Measurements from ENCODE around the gene RBP3. TPM values are rescaled to one million over a fixed set of nuclear protein-coding genes. Genes with fewer than 3 reads are reported as not detected.

Gene RBP3
- total RNA-seq, 1 donor from 2014 or later: not detected

GRCh38 chr10:47351899-47352815, 4.0 kb downstream of the RBP3 start:
- H3K27ac Mint-ChIP-seq: no peak overlapping the region
- DNase-seq: no peak
- POLR2A ChIA-PET: no interaction called here
- H3K4me1 Mint-ChIP-seq: no peaks in the 10 kb centered on the region
- no peak for ATAC-seq (ENCODE audit: low read depth)
- no peaks in the 10 kb centered on the region for H3K9me3 Mint-ChIP-seq
- no peaks in the 10 kb centered on the region for H3K27me3 Mint-ChIP-seq
- CTCF ChIA-PET: interaction anchor here (1.1 to 1.8 kb wide), 2 partner anchors 11 to 13 kb away, joined by 3 to 6 read pairs; no protein-coding TSS in a partner anchor
- intact Hi-C loops (cut with micrococcal nuclease): no loop called here
- no peaks in the 10 kb centered on the region for H3K36me3 Mint-ChIP-seq (ENCODE audit: low read depth)
- TF ChIP-seq CTCF (IDR thresholded peaks at IDR 0.05): no peak
- no peak overlapping the region for H3K4me3 Mint-ChIP-seq

- POLR2A ChIA-PET: no interaction called here
- H3K4me3 Mint-ChIP-seq: no peak overlapping the region
- ATAC-seq (ENCODE audit: low read depth) (no peak), DNase-seq (no peak)
- no peaks in the 10 kb centered on the region for H3K9me3 Mint-ChIP-seq
- H3K27ac Mint-ChIP-seq: no peak overlapping the region
- no peaks in the 10 kb centered on the region for H3K36me3 Mint-ChIP-seq (ENCODE audit: low read depth)
- no peaks in the 10 kb centered on the region for H3K4me1 Mint-ChIP-seq
- CTCF ChIA-PET: interaction anchor here (1.1 to 1.8 kb wide), 2 partner anchors 13 to 15 kb away, joined by 3 to 6 read pairs; no protein-coding TSS in a partner anchor
- TF ChIP-seq CTCF (IDR thresholded peaks at IDR 0.05): no peak
- intact Hi-C loops (cut with micrococcal nuclease): no loop called here
- no peaks in the 10 kb centered on the region for H3K27me3 Mint-ChIP-seq
These were observed 5.2 kb downstream of the RBP3 start for GRCh38 chr10:47353351-47353750.

- no peaks in the 10 kb centered on the region for H3K27me3 Mint-ChIP-seq
- no peak for TF ChIP-seq CTCF (IDR thresholded peaks at IDR 0.05)
- ATAC-seq (ENCODE audit: low read depth) (no peak), DNase-seq (no peak)
- no peaks in the 10 kb centered on the region for H3K9me3 Mint-ChIP-seq
- H3K27ac Mint-ChIP-seq: no peak overlapping the region
- intact Hi-C loops (cut with micrococcal nuclease): no loop called here
- ChIA-PET CTCF (no interaction called here), POLR2A (no interaction called here)
- no peaks in the 10 kb centered on the region for H3K4me1 Mint-ChIP-seq
- no peaks in the 10 kb centered on the region for H3K36me3 Mint-ChIP-seq (ENCODE audit: low read depth)
- no peak overlapping the region for H3K4me3 Mint-ChIP-seq
These were observed 6.0 kb downstream of the RBP3 start for GRCh38 chr10:47354165-47354564.

- ChIA-PET CTCF (no interaction called here), POLR2A (no interaction called here)
- ATAC-seq (ENCODE audit: low read depth) (no peak), DNase-seq (no peak)
- H3K9me3 Mint-ChIP-seq: no peaks in the 10 kb centered on the region
- H3K4me1 Mint-ChIP-seq: no peaks in the 10 kb centered on the region
- no peak overlapping the region for H3K27ac Mint-ChIP-seq
- no peak for TF ChIP-seq CTCF (IDR thresholded peaks at IDR 0.05)
- intact Hi-C loops (cut with micrococcal nuclease): no loop called here
- no peaks in the 10 kb centered on the region for H3K27me3 Mint-ChIP-seq
- H3K4me3 Mint-ChIP-seq: no peak overlapping the region
- no peaks in the 10 kb centered on the region for H3K36me3 Mint-ChIP-seq (ENCODE audit: low read depth)
These were observed 6.7 kb downstream of the RBP3 start for GRCh38 chr10:47354900-47355299.

- no peaks in the 10 kb centered on the region for H3K27me3 Mint-ChIP-seq
- intact Hi-C loops (cut with micrococcal nuclease): no loop called here
- no peaks in the 10 kb centered on the region for H3K36me3 Mint-ChIP-seq (ENCODE audit: low read depth)
- CTCF ChIA-PET: no interaction called here
- TF ChIP-seq CTCF (IDR thresholded peaks at IDR 0.05): no peak
- no peaks in the 10 kb centered on the region for H3K9me3 Mint-ChIP-seq
- ATAC-seq (ENCODE audit: low read depth) (no peak), DNase-seq (no peak)
- H3K4me1 Mint-ChIP-seq: no peaks in the 10 kb centered on the region
- no peak overlapping the region for H3K4me3 Mint-ChIP-seq
- POLR2A ChIA-PET: no interaction called here
- no peak overlapping the region for H3K27ac Mint-ChIP-seq
These were observed 8.5 kb downstream of the RBP3 start for GRCh38 chr10:47356708-47357107.
